NCI-H524 (cell line): ENCODE results near the gene RNU6-1.

Experiments used
- DNase-seq, 2 experiments: peaks; one replicate each; lab custom pipeline; 2025; lab: John Stamatoyannopoulos, UW

RNU6-1 gene

GRCh38 chr15:67801926-67802914 lies 37.6 kb downstream of the RNU6-1 start:
- DNase-seq, result no peak

- no peak for DNase-seq
These were observed 38.7 kb downstream of the RNU6-1 start for GRCh38 chr15:67801142-67801541.

GRCh38 chr15:67799801-67800205 lies 40.0 kb downstream of the RNU6-1 start:
- DNase-seq, result no peak

GRCh38 chr15:67796196-67797127 lies 43.4 kb downstream of the RNU6-1 start:
- no peak for DNase-seq

GRCh38 chr15:67794832-67795574 lies 44.8 kb downstream of the RNU6-1 start:
- no peak for DNase-seq

GRCh38 chr15:67792250-67792942 lies 47.4 kb downstream of the RNU6-1 start:
- no peak for DNase-seq

GRCh38 chr15:67790610-67791319 lies 49.1 kb downstream of the RNU6-1 start:
- no peak for DNase-seq
